WERI-Rb-1 (cell line): ENCODE data around the gene SKI.

Experiments
- DNase-seq: peaks from one replicate; pipeline ENCODE4 v3.0.0-alpha.2; 2020
- H3K27ac ChIP-seq: fragments of 250-450 bp; sonication (Bioruptor Pico); 2 replicates; pipeline ENCODE4 v1.5.1; 2020; ENCODE audit warnings: mild to moderate bottlenecking, moderate library complexity
- H3K27me3 ChIP-seq: fragments of 250-450 bp; sonication (Bioruptor Pico); 2 replicates; pipeline ENCODE4 v1.5.1; 2021; ENCODE audit warnings: mild to moderate bottlenecking, low read depth, moderate library complexity; ENCODE audit not compliant: insufficient read depth, severe bottlenecking
- H3K36me3 ChIP-seq: fragments of 250-450 bp; sonication (Bioruptor Pico); 2 replicates; pipeline ENCODE4 v1.5.1; 2020; ENCODE audit warnings: mild to moderate bottlenecking, moderate library complexity
- H3K4me3 ChIP-seq: 2 replicates; pipeline ENCODE4 v1.5.1; 2011; ENCODE audit warnings: low read depth, mild to moderate bottlenecking, control low read depth, low read length
- H3K9me3 ChIP-seq: fragments of 250-450 bp; sonication (Bioruptor Pico); 2 replicates; pipeline ENCODE4 v1.5.1; 2021; ENCODE audit warnings: mild to moderate bottlenecking, moderate library complexity; ENCODE audit not compliant: severe bottlenecking
- CTCF ChIP-seq: IDR thresholded peaks from 2 replicates; pipeline ENCODE4 v1.5.1; 2011; ENCODE audit warnings: low read depth, mild to moderate bottlenecking, control low read depth, inconsistent platforms, low read length

Gene SKI

GRCh38 chr1:2181752-2182151 is 46.4 kb upstream of the SKI start:
- Histone ChIP-seq H3K9me3 (no peaks in the 10 kb centered on the region), H3K27ac (no peak overlapping the region), H3K27me3 (no peaks in the 10 kb centered on the region), H3K36me3 (peaks cover 17% of the 10 kb centered on the region), H3K4me3 (no peak overlapping the region)
- TF ChIP-seq CTCF, result no peak
- no peak for DNase-seq

GRCh38 chr1:2182376-2182775 is 45.7 kb upstream of the SKI start:
- no peak for DNase-seq
- Histone ChIP-seq H3K36me3 (peaks cover 17% of the 10 kb centered on the region), H3K27ac (no peak overlapping the region), H3K9me3 (no peaks in the 10 kb centered on the region), H3K4me3 (no peak overlapping the region), H3K27me3 (no peaks in the 10 kb centered on the region)
- TF ChIP-seq CTCF, result no peak

- Histone ChIP-seq H3K9me3 (no peaks in the 10 kb centered on the region), H3K36me3 (peaks cover 17% of the 10 kb centered on the region), H3K27ac (no peak overlapping the region), H3K27me3 (no peaks in the 10 kb centered on the region), H3K4me3 (no peak overlapping the region)
- TF ChIP-seq CTCF, result no peak
- DNase-seq, result no peak
These were observed 44.2 kb upstream of the SKI start for GRCh38 chr1:2183937-2184334.

GRCh38 chr1:2184531-2184930 is 43.6 kb upstream of the SKI start:
- Histone ChIP-seq H3K27me3 (no peaks in the 10 kb centered on the region), H3K4me3 (no peak overlapping the region), H3K36me3 (peaks cover 17% of the 10 kb centered on the region), H3K27ac (no peak overlapping the region), H3K9me3 (no peaks in the 10 kb centered on the region)
- no peak for TF ChIP-seq CTCF
- no peak for DNase-seq

- Histone ChIP-seq H3K36me3 (peaks cover 17% of the 10 kb centered on the region), H3K9me3 (no peaks in the 10 kb centered on the region), H3K27ac (no peak overlapping the region), H3K27me3 (no peaks in the 10 kb centered on the region), H3K4me3 (no peak overlapping the region)
- no peak for DNase-seq
- no peak for TF ChIP-seq CTCF
These were observed 43.2 kb upstream of the SKI start for GRCh38 chr1:2184934-2185333.

GRCh38 chr1:2185880-2186855 is 42.0 kb upstream of the SKI start:
- no peak overlapping the region for H3K4me3 ChIP-seq
- no peak overlapping the region for H3K27ac ChIP-seq
- H3K9me3 ChIP-seq, result no peaks in the 10 kb centered on the region
- no peaks in the 10 kb centered on the region for H3K27me3 ChIP-seq
- DNase-seq, result no peak
- TF ChIP-seq CTCF, result no peak
- H3K36me3 ChIP-seq, result peaks cover 20% of the 10 kb centered on the region
